Measurements from ENCODE around the gene C6orf15. TPM values are rescaled to one million over a fixed set of nuclear protein-coding genes. Genes with fewer than 3 reads are reported as not detected.

C6orf15 gene
- total RNA-seq, 2 experiments from 2014 or later, result not detected

- ChIA-PET POLR2A (interaction anchor here (0.6 to 1.4 kb wide), 3 partner anchors 14 to 566 kb away, joined by 3 to 4 read pairs (median 3); no protein-coding TSS in a partner anchor), CTCF (interaction anchor here (1.2 to 2.4 kb wide), 4 partner anchors 8 to 272 kb away, joined by 3 to 11 read pairs (median 8); no protein-coding TSS in a partner anchor)
- H3K4me3 Mint-ChIP-seq, result no peak overlapping the region
- DNase-seq, result peak; percentile 49
- no peaks in the 10 kb centered on the region for H3K36me3 Mint-ChIP-seq (ENCODE audit: low read depth)
- H3K4me1 Mint-ChIP-seq (ENCODE audit: low read depth), result peaks cover 16% of the 10 kb centered on the region
- H3K9me3 Mint-ChIP-seq (ENCODE audit: insufficient read depth), result no peaks in the 10 kb centered on the region
- ATAC-seq, result peak; percentile 73
- H3K27me3 Mint-ChIP-seq (ENCODE audit: low read depth), result peaks cover 3% of the 10 kb centered on the region
- peak overlapping the region; percentile 85 for H3K27ac Mint-ChIP-seq
Measured at GRCh38 chr6:31094389-31094881, 17.9 kb downstream of the C6orf15 start.

GRCh38 chr6:31092769-31093505 lies 19.4 kb downstream of the C6orf15 start:
- no peaks in the 10 kb centered on the region for H3K9me3 Mint-ChIP-seq (ENCODE audit: insufficient read depth)
- no peak for DNase-seq
- POLR2A ChIA-PET, result interaction anchor here (1.4 kb wide), 1 partner anchor 13 kb away, joined by 4 read pairs; no protein-coding TSS in a partner anchor
- CTCF ChIA-PET, result interaction anchor here (0.9 to 2.4 kb wide), 5 partner anchors 9 to 639 kb away, joined by 3 to 11 read pairs (median 6); no protein-coding TSS in a partner anchor
- H3K27ac Mint-ChIP-seq, result no peak overlapping the region
- H3K27me3 Mint-ChIP-seq (ENCODE audit: low read depth), result peaks cover 2% of the 10 kb centered on the region
- H3K36me3 Mint-ChIP-seq (ENCODE audit: low read depth), result no peaks in the 10 kb centered on the region
- H3K4me3 Mint-ChIP-seq, result no peak overlapping the region
- no peak for ATAC-seq
- H3K4me1 Mint-ChIP-seq (ENCODE audit: low read depth), result peaks cover 16% of the 10 kb centered on the region

GRCh38 chr6:31092238-31092637 lies 20.1 kb downstream of the C6orf15 start:
- POLR2A ChIA-PET, result no interaction called here
- no peaks in the 10 kb centered on the region for H3K9me3 Mint-ChIP-seq (ENCODE audit: insufficient read depth)
- H3K4me3 Mint-ChIP-seq, result no peak overlapping the region
- ATAC-seq (no peak), DNase-seq (no peak)
- no peak overlapping the region for H3K27ac Mint-ChIP-seq
- CTCF ChIA-PET, result interaction anchor here (1.2 to 3.5 kb wide), 4 partner anchors 11 to 550 kb away, joined by 3 to 27 read pairs (median 6); no protein-coding TSS in a partner anchor
- no peaks in the 10 kb centered on the region for H3K27me3 Mint-ChIP-seq (ENCODE audit: low read depth)
- no peaks in the 10 kb centered on the region for H3K36me3 Mint-ChIP-seq (ENCODE audit: low read depth)
- H3K4me1 Mint-ChIP-seq (ENCODE audit: low read depth), result peaks cover 17% of the 10 kb centered on the region

GRCh38 chr6:31091680-31092079 lies 20.7 kb downstream of the C6orf15 start:
- peaks cover 23% of the 10 kb centered on the region for H3K4me1 Mint-ChIP-seq (ENCODE audit: low read depth)
- H3K4me3 Mint-ChIP-seq, result no peak overlapping the region
- ChIA-PET CTCF (interaction anchor here (1.2 to 3.5 kb wide), 4 partner anchors 12 to 610 kb away, joined by 3 to 27 read pairs (median 3); no protein-coding TSS in a partner anchor), POLR2A (interaction anchor here (1.1 kb wide), 1 partner anchor 409 kb away, joined by 4 read pairs; no protein-coding TSS in a partner anchor)
- peaks cover 4% of the 10 kb centered on the region for H3K27me3 Mint-ChIP-seq (ENCODE audit: low read depth)
- H3K27ac Mint-ChIP-seq, result no peak overlapping the region
- DNase-seq (no peak), ATAC-seq (no peak)
- no peaks in the 10 kb centered on the region for H3K36me3 Mint-ChIP-seq (ENCODE audit: low read depth)
- no peaks in the 10 kb centered on the region for H3K9me3 Mint-ChIP-seq (ENCODE audit: insufficient read depth)

GRCh38 chr6:31090973-31091364 lies 21.4 kb downstream of the C6orf15 start:
- ChIA-PET POLR2A (interaction anchor here (1.1 kb wide), 1 partner anchor 408 kb away, joined by 4 read pairs; no protein-coding TSS in a partner anchor), CTCF (interaction anchor here (0.7 to 3.5 kb wide), 5 partner anchors 11 to 609 kb away, joined by 3 to 27 read pairs (median 4); no protein-coding TSS in a partner anchor)
- Mint-ChIP-seq H3K27ac (no peak overlapping the region), H3K4me3 (no peak overlapping the region), H3K36me3 (ENCODE audit: low read depth) (no peaks in the 10 kb centered on the region), H3K9me3 (ENCODE audit: insufficient read depth) (no peaks in the 10 kb centered on the region), H3K4me1 (ENCODE audit: low read depth) (peaks cover 23% of the 10 kb centered on the region), H3K27me3 (ENCODE audit: low read depth) (peaks cover 4% of the 10 kb centered on the region)
- DNase-seq, result no peak
- no peak for ATAC-seq

GRCh38 chr6:31090275-31090972 lies 22.0 kb downstream of the C6orf15 start:
- Mint-ChIP-seq H3K9me3 (ENCODE audit: insufficient read depth) (no peaks in the 10 kb centered on the region), H3K27ac (no peak overlapping the region), H3K4me1 (ENCODE audit: low read depth) (peaks cover 23% of the 10 kb centered on the region), H3K27me3 (ENCODE audit: low read depth) (peaks cover 8% of the 10 kb centered on the region), H3K4me3 (no peak overlapping the region), H3K36me3 (ENCODE audit: low read depth) (no peaks in the 10 kb centered on the region)
- CTCF ChIA-PET, result interaction anchor here (0.7 to 3.5 kb wide), 5 partner anchors 11 to 608 kb away, joined by 3 to 27 read pairs (median 4); no protein-coding TSS in a partner anchor
- POLR2A ChIA-PET, result no interaction called here
- DNase-seq, result no peak
- ATAC-seq, result no peak

GRCh38 chr6:31087494-31088089 lies 24.8 kb downstream of the C6orf15 start:
- DNase-seq (peak; percentile 91), ATAC-seq (peak; percentile 90)
- Mint-ChIP-seq H3K27me3 (ENCODE audit: low read depth) (peaks cover 14% of the 10 kb centered on the region), H3K9me3 (ENCODE audit: insufficient read depth) (no peaks in the 10 kb centered on the region), H3K27ac (no peak overlapping the region), H3K4me3 (no peak overlapping the region), H3K36me3 (ENCODE audit: low read depth) (no peaks in the 10 kb centered on the region), H3K4me1 (ENCODE audit: low read depth) (peaks cover 9% of the 10 kb centered on the region)
- ChIA-PET POLR2A (no interaction called here), CTCF (interaction anchor here (0.6 to 3.8 kb wide), 74 partner anchors 9 to 603 kb away, joined by 3 to 83 read pairs (median 4); partner anchors contain the start of genes CDSN, GTF2H4 and VARS2)

- H3K27me3 Mint-ChIP-seq (ENCODE audit: low read depth), result peaks cover 14% of the 10 kb centered on the region
- peaks cover 9% of the 10 kb centered on the region for H3K4me1 Mint-ChIP-seq (ENCODE audit: low read depth)
- no peaks in the 10 kb centered on the region for H3K9me3 Mint-ChIP-seq (ENCODE audit: insufficient read depth)
- no peaks in the 10 kb centered on the region for H3K36me3 Mint-ChIP-seq (ENCODE audit: low read depth)
- ChIA-PET POLR2A (no interaction called here), CTCF (interaction anchor here (0.6 to 3.8 kb wide), 74 partner anchors 8 to 603 kb away, joined by 3 to 83 read pairs (median 4); partner anchors contain the start of genes CDSN, GTF2H4 and VARS2)
- ATAC-seq, result no peak
- no peak overlapping the region for H3K4me3 Mint-ChIP-seq
- no peak for DNase-seq
- no peak overlapping the region for H3K27ac Mint-ChIP-seq
Measured at GRCh38 chr6:31086788-31087440, 25.5 kb downstream of the C6orf15 start.

- H3K27me3 Mint-ChIP-seq (ENCODE audit: low read depth), result peaks cover 18% of the 10 kb centered on the region
- no peak overlapping the region for H3K27ac Mint-ChIP-seq
- POLR2A ChIA-PET, result no interaction called here
- peaks cover 18% of the 10 kb centered on the region for H3K4me1 Mint-ChIP-seq (ENCODE audit: low read depth)
- no peak overlapping the region for H3K4me3 Mint-ChIP-seq
- peak; percentile 61 for DNase-seq
- no peaks in the 10 kb centered on the region for H3K36me3 Mint-ChIP-seq (ENCODE audit: low read depth)
- CTCF ChIA-PET, result interaction anchor here (0.8 to 6.4 kb wide), 5 partner anchors 10 to 255 kb away, joined by 3 to 97 read pairs (median 4); partner anchors contain the start of gene VARS2
- H3K9me3 Mint-ChIP-seq (ENCODE audit: insufficient read depth), result no peaks in the 10 kb centered on the region
- ATAC-seq, result no peak
Measured at GRCh38 chr6:31083742-31084354, 28.5 kb downstream of the C6orf15 start.

- ATAC-seq (no peak), DNase-seq (no peak)
- no peak overlapping the region for H3K4me3 Mint-ChIP-seq
- ChIA-PET CTCF (interaction anchor here (1.3 to 6.4 kb wide), 2 partner anchors 167 to 252 kb away, joined by 4 to 97 read pairs; partner anchors contain the start of gene VARS2), POLR2A (no interaction called here)
- H3K4me1 Mint-ChIP-seq (ENCODE audit: low read depth), result peaks cover 12% of the 10 kb centered on the region
- peaks cover 16% of the 10 kb centered on the region for H3K27me3 Mint-ChIP-seq (ENCODE audit: low read depth)
- H3K27ac Mint-ChIP-seq, result no peak overlapping the region
- no peaks in the 10 kb centered on the region for H3K36me3 Mint-ChIP-seq (ENCODE audit: low read depth)
- H3K9me3 Mint-ChIP-seq (ENCODE audit: insufficient read depth), result no peaks in the 10 kb centered on the region
Measured at GRCh38 chr6:31081872-31082271, 30.5 kb downstream of the C6orf15 start.

All from activated CD8-positive, alpha-beta T cell treated with anti-CD3 and anti-CD28 coated beads, Interleukin-2, amount 10 ng/mL, durations not matched to agents 7 days and 5 days (primary cell).